NCI-H82 (cell line): ENCODE data around the gene STK39.
A peak's percentile ranks its signal among the peaks of the same experiment; 100 is the strongest.

ENCODE experiments used
- DNase-seq: peaks from one replicate; lab custom pipeline; 2025; lab: John Stamatoyannopoulos, UW

The STK39 gene

GRCh38 chr2:168183308-168183997 is 63.9 kb downstream of the STK39 start:
- no peak for DNase-seq

DNA sequence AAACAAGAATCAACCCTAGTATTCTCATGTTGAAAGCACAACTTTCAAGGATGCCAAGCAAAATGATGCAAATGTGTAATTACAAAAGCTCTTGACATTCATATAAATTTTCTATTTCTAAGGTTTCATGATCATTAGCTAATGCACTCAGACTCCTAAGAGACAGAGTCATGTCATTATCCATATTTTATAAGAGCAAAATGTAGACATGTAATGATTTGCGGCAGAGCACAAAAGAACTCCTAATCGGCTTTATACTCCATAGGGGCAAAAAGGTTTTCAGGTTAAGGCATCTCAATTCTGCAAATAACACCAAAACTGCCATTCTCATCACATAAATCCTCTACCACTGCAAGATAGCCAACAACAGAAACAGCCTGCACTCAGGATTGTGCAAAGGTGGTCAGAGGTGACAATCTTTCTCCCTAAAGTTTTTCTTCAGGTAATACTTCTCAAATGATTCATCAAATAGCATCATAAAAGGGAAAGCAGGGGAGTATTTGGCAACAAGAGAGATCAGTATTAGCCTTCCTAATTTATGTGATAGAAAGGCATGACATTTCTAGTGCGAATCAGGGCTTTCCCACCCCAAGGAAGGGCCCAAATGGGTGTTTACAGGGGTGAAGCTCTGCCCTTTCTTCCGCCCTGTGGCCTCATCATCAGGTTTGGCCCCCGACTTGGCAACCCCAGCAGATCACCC is 64.7 kb downstream of the STK39 start:
- no peak for DNase-seq

GRCh38 chr2:168181825-168182224 is 65.6 kb downstream of the STK39 start:
- DNase-seq: peak; percentile 86

GRCh38 chr2:168180914-168181313 is 66.5 kb downstream of the STK39 start:
- peak; percentile 42 for DNase-seq

DNA sequence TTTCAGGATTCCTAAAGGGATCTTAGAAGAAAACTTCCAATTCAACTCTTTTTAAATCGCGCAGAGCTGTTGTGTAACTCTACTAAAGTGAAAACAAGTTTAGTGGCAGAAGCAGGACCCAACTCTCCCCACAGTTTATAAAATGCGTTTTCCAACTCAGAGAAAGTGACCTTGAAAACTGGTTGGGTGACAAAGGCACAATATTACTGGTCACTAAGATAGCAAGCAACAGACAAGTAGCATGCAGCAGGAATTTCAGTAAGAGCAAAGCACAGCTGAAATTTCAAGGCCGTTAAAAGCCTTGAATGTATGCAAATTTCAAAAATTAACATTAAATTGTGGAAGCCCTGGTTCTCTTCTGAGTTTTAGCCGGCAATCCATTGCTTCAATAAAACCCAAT is 66.9 kb downstream of the STK39 start:
- no peak for DNase-seq

DNA sequence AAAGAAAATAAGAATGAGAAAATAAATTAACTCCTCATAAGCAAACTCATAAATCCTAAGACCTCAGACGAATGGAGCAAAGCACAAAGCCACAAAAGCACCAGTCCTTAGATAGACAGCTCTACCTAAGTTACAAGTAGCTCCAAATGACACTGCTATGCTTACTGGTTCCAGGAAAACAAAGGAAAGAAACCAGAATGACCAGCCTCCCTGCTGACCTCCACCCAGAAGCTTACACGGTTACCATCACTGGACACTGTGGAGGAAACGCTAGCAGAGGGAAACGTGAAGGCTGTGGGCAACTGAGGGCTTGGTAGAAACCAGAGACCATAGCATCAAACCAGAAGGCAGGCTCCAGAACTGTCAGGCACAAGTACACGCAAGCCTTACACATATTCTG is 67.8 kb downstream of the STK39 start:
- DNase-seq: peak; percentile 44

DNA sequence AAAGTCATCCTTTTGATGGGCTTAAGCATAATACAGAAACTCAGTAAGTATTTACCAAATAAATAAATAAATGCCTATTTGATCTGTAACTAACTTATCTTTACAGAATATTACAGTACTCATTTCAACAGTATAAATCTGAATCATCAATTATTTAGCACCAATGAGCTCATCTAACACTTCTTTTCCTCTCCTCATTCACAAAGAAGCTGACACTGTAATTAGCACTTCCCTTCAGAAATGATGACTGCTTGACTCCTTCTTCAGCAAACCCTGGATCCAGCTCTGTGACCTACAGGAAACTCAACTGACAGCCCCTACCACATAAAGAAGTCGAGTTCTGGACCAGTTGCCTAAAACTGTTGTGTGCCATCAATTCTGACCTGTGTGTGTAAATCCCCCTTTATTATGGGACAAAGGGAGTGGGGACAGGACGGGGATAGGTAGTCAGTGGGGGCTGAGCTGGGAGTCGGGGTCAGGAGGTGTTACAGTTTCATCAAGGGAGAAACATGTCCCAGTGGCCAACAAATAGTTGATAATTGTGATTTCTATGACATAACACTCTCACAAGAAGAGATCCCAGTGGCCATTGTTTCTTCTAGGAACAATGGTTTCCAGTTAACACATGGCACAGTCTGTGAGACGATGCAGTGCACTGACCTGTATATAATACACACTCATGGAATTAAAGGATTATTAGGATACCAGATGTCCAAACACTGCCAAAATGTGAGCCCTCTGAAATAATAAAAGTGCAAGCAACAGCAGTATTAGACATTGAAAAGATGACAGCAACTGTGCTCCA is 68.7 kb downstream of the STK39 start:
- peak; percentile 87 for DNase-seq

GRCh38 chr2:168176402-168176801 is 71.0 kb downstream of the STK39 start:
- DNase-seq: no peak

DNA sequence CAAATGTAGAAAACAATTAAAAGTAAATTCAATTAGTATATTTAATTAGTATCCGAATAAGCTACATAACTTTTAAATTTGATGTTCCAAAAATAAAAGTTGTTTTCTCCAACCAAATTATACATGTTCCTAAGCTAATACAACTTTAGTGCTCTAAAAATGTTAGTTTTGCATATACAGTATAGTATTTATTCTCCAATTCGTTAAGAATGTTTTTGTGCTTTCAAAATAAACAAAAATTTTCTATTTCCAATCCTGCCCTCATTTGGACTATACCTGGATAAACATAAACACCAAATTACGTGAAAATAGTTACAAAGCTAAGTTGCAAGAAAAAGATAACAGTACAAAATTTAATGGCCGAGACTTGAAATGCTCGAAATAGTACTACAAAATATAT is 71.9 kb downstream of the STK39 start:
- no peak for DNase-seq

- no peak for DNase-seq
These were observed 72.6 kb downstream of the STK39 start for GRCh38 chr2:168174756-168175155.

- no peak for DNase-seq
These were observed 75.3 kb downstream of the STK39 start for GRCh38 chr2:168172071-168172470.

DNA sequence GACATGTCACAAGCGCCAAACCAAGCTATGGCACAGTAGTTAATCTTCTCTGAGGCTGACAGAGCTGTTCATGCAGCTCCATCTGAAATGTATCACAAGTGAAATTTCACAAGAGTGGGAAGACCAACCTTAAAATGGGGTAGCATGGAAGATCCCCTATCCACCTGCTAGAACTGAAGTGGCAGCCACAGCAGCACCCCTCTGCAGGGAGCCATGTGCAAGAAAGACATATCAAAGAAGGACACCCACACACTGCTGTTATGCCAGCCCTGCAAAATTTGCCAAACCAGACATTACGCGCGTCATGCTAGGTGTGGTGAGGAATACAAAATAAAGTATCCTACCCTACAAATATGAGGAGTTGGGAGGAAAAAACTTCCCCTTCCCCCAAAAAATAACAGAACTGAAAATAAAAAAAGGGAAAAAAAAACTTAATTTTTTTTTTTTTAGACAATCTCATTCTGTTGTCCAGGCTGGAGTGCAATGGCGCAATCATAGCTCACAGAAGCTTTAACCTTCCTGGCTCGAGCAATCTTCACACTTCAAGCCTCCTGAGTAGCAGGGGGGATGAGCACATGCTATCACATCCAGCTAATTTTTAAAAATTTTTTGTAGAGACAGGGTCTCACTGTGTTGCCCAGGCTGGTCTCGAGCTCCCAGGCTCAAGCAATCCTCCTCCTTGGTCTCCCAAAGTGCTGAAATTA is 76.2 kb downstream of the STK39 start:
- DNase-seq: no peak

GRCh38 chr2:168169097-168169745 is 78.2 kb downstream of the STK39 start:
- peak; percentile 59 for DNase-seq

- no peak for DNase-seq
These were observed 79.7 kb downstream of the STK39 start for GRCh38 chr2:168167511-168168263.

DNA sequence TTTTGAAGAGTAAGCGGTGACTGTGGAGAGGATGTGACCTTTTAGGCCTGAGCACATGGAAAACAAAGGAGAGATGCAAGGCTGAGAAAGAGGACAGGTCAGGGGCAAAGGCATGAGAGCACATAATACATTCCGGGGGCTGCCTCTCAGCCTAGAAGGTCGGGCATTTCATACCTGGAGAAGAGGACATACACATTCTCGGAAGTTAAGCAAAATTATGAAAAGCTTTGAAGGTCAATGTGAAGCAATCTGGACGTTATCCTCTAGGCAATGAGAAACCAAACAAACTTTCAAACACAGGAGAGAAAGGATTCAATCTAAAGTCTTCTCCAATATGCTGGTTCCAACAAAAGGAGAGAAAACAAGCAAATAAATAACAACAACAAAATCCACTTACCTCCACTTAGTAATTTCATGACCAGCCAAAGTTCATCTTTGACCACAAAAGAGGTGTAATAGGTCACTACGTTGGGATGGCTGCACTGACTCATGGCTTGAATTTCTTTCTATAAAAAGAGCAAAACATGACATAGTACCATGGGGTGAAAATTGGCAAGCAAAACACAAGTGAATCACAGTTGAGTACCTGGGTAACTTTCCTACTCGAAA is 80.4 kb downstream of the STK39 start:
- no peak for DNase-seq

- DNase-seq: peak; percentile 34
These were observed 81.2 kb downstream of the STK39 start for GRCh38 chr2:168165985-168166901.

DNA sequence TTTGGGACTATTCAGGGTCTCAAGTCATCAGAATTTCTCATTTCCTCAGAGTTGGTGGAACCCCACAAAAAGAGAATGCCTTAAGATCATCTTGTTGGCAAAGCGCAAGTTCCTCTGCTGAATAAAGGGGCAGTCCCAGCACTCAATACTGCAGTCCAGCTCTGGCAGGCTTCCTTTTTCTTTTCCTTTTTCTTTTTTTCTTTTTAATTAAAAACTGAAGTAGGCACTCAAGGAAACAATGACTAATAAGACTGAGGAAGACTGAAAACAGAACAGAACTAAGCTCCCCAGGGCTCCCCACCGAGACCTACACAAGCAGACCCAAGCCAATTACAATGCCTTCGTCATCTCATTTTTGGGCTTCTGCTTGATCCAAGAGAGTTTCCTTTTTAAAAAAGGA is 82.0 kb downstream of the STK39 start:
- DNase-seq: no peak

DNA sequence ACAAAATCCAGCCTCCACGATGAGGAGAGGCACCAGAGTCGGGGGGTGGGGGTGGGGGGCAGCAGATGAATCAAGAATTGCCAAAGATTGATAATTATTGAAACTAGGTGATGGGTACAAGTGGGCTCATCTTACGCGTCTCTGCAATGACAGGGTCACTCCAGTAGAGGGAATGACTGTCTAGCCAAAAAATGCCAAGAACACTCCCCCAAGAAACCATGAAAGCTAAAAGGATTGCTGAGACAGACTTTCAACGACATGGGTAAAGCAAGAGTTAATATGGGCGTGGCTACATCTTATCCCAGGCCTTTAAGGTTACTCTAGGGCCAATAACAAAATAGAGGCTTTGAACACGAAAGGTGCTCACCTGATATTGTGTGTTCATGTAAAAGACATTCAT is 86.5 kb downstream of the STK39 start:
- DNase-seq: peak; percentile 70

- DNase-seq: peak; percentile 83
These were observed 87.4 kb downstream of the STK39 start for GRCh38 chr2:168159754-168160585.
